ENCODE measurements around the gene C16orf74. TPM values are rescaled to one million over a fixed set of nuclear protein-coding genes. Genes with fewer than 3 reads are reported as not detected.

The C16orf74 gene
- total RNA-seq, 1 experiment from 2014 or later = 3.4 TPM

DNA sequence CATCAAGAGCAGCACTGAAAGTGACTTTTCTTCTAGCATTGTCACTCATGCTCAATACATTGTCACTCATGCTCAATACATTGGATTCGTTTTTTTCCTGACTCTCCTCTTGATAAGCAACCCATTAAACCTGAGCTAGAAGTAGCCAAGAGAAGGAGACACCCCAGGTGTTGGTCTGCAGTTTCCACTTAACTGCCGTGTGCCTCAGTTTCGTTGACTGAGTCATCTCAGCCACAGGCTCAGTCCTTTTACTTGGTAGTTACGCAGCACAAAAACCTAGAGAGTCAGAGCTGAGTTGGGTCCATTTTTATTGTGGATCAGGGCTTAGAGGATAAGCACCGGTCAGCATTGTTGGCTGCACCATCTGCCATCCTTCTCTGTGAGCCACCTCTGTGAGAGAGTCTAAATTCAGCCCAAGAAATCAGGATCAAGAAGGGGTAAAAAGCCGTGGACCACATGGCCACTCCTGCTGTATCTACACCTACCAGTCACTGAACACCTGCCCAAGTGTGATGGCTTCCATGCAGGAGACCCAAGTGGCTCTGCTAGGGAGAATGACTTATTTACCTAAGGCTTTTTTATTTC, 73.4 kb downstream of the C16orf74 start:
- H3K27me3 Mint-ChIP-seq (ENCODE audit: unreplicated experiment) = no peaks in the 10 kb centered on the region
- BruUV-seq (replicated peaks) = no TSS peak
- intact Hi-C loops (cut with micrococcal nuclease; ENCODE audit: unreplicated experiment) = loop anchor here (5.0 kb wide), 1 partner anchor 80 kb away; no protein-coding TSS in a partner anchor
- TF ChIP-seq, protein P1, sequence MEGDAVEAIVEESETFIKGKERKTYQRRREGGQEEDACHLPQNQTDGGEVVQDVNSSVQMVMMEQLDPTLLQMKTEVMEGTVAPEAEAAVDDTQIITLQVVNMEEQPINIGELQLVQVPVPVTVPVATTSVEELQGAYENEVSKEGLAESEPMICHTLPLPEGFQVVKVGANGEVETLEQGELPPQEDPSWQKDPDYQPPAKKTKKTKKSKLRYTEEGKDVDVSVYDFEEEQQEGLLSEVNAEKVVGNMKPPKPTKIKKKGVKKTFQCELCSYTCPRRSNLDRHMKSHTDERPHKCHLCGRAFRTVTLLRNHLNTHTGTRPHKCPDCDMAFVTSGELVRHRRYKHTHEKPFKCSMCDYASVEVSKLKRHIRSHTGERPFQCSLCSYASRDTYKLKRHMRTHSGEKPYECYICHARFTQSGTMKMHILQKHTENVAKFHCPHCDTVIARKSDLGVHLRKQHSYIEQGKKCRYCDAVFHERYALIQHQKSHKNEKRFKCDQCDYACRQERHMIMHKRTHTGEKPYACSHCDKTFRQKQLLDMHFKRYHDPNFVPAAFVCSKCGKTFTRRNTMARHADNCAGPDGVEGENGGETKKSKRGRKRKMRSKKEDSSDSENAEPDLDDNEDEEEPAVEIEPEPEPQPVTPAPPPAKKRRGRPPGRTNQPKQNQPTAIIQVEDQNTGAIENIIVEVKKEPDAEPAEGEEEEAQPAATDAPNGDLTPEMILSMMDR (IDR thresholded peaks at IDR 0.05; ENCODE audit: unreplicated experiment) = no peak
- CTCF ChIA-PET = no interaction called here
- H3K4me3 Mint-ChIP-seq (ENCODE audit: low read depth, unreplicated experiment) = no peak overlapping the region
- H3K9me3 Mint-ChIP-seq (ENCODE audit: low read depth, unreplicated experiment) = no peaks in the 10 kb centered on the region
- no peak overlapping the region for H3K27ac Mint-ChIP-seq (ENCODE audit: unreplicated experiment)
- H3K4me1 Mint-ChIP-seq (ENCODE audit: low read depth, unreplicated experiment) = peaks cover 16% of the 10 kb centered on the region
- H3K36me3 Mint-ChIP-seq (ENCODE audit: insufficient read depth, unreplicated experiment) = peaks cover 20% of the 10 kb centered on the region
- DNase-seq = no peak

DNA sequence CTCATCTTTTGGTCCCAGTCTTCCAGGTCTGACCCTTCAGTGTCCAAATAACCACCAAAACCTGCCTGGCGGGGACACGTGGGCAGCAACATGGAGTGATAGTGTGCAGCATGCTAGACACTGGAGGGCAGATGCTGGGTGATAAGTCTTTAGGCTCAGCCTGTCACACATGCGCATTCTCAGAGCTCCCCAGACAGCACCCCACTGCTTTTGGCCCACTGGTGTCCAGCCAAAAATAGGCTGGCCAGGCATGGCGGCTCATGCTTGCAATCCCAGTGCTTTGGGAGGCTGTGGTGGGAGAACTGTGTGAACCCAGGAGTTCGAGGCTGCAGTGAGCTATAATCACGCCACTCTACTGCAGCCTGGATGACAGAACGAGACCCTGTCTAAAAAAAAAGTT, 74.4 kb downstream of the C16orf74 start:
- CTCF ChIA-PET = interaction anchor here (0.9 kb wide), 1 partner anchor 55 kb away, joined by 3 read pairs; no protein-coding TSS in a partner anchor
- Mint-ChIP-seq H3K27ac (ENCODE audit: unreplicated experiment) (no peak overlapping the region), H3K9me3 (ENCODE audit: low read depth, unreplicated experiment) (no peaks in the 10 kb centered on the region), H3K4me3 (ENCODE audit: low read depth, unreplicated experiment) (no peak overlapping the region), H3K4me1 (ENCODE audit: low read depth, unreplicated experiment) (peaks cover 16% of the 10 kb centered on the region), H3K27me3 (ENCODE audit: unreplicated experiment) (no peaks in the 10 kb centered on the region), H3K36me3 (ENCODE audit: insufficient read depth, unreplicated experiment) (peaks cover 29% of the 10 kb centered on the region)
- intact Hi-C loops (cut with micrococcal nuclease; ENCODE audit: unreplicated experiment) = loop anchor here (5.0 kb wide), 1 partner anchor 81 kb away; no protein-coding TSS in a partner anchor
- BruUV-seq (replicated peaks) = no TSS peak
- TF ChIP-seq, protein P1 (IDR thresholded peaks at IDR 0.05; ENCODE audit: unreplicated experiment) = no peak
- DNase-seq = no peak

DNA sequence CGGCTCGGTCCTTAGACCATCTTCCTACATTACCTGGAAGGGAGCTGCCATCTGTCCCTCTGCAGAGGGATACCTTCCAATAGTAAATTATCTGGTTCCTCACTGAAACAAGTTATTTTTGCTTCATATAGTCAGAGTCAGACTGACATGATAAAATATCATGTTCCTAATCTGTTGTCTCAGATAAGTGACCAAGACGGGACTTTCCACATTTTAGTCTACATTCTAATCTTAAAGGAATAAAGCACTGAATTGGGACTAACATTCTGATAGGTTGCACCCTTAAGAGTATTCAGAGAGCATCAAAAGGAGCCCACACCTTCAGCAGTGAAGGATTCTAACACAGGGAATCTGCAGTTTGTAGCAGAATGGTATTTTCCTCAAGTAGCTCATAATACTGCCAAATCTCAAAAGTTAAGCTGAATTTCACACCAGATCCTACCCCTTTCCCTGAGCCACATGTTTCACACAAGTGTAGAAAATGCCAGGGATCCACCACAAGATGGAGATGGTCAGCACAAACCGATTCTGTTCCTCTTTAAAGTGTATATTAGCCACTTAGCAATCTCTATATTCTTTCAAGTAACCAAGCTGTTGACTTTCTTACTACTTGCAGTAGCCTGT, 75.5 kb downstream of the C16orf74 start:
- Mint-ChIP-seq H3K4me1 (ENCODE audit: low read depth, unreplicated experiment) (peaks cover 16% of the 10 kb centered on the region), H3K27me3 (ENCODE audit: unreplicated experiment) (no peaks in the 10 kb centered on the region), H3K27ac (ENCODE audit: unreplicated experiment) (no peak overlapping the region), H3K4me3 (ENCODE audit: low read depth, unreplicated experiment) (no peak overlapping the region), H3K36me3 (ENCODE audit: insufficient read depth, unreplicated experiment) (peaks cover 37% of the 10 kb centered on the region), H3K9me3 (ENCODE audit: low read depth, unreplicated experiment) (no peaks in the 10 kb centered on the region)
- CTCF ChIA-PET = interaction anchor here (0.9 to 1.6 kb wide), 2 partner anchors 54 to 84 kb away, joined by 3 to 4 read pairs; no protein-coding TSS in a partner anchor
- no peak for DNase-seq
- TF ChIP-seq, protein P1 (IDR thresholded peaks at IDR 0.05; ENCODE audit: unreplicated experiment) = peak; percentile 36
- intact Hi-C loops (cut with micrococcal nuclease; ENCODE audit: unreplicated experiment) = loop anchor here (1.0 to 5.0 kb wide), 2 partner anchors 43 to 82 kb away; no protein-coding TSS in a partner anchor
- no TSS peak for BruUV-seq (replicated peaks)

DNA sequence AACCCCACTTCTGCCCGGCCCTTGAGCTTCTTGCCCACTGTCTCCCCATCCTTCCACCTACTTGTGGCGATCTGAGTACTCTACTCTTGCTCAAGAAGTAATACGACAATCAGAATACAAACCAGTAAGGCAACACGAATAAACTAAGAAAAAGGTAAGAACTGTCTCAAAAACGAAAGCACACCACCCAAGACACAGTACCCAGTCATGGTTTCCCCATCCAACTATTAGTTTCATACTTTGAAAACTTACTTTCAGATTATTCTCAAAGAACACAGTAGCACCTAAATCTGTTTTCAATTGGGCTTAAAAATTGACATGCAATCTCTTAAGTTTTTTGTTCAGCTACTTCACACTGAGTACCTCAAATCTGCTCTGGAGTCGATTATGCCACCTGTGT, 76.1 kb downstream of the C16orf74 start:
- H3K9me3 Mint-ChIP-seq (ENCODE audit: low read depth, unreplicated experiment) = no peaks in the 10 kb centered on the region
- DNase-seq = no peak
- BruUV-seq (replicated peaks) = no TSS peak
- H3K36me3 Mint-ChIP-seq (ENCODE audit: insufficient read depth, unreplicated experiment) = peaks cover 41% of the 10 kb centered on the region
- intact Hi-C loops (cut with micrococcal nuclease; ENCODE audit: unreplicated experiment) = loop anchor here (1.0 to 5.0 kb wide), 2 partner anchors 43 to 82 kb away; no protein-coding TSS in a partner anchor
- CTCF ChIA-PET = interaction anchor here (1.6 kb wide), 1 partner anchor 85 kb away, joined by 4 read pairs; no protein-coding TSS in a partner anchor
- TF ChIP-seq, protein P1 (IDR thresholded peaks at IDR 0.05; ENCODE audit: unreplicated experiment) = no peak
- H3K27me3 Mint-ChIP-seq (ENCODE audit: unreplicated experiment) = no peaks in the 10 kb centered on the region
- no peak overlapping the region for H3K27ac Mint-ChIP-seq (ENCODE audit: unreplicated experiment)
- peaks cover 16% of the 10 kb centered on the region for H3K4me1 Mint-ChIP-seq (ENCODE audit: low read depth, unreplicated experiment)
- no peak overlapping the region for H3K4me3 Mint-ChIP-seq (ENCODE audit: low read depth, unreplicated experiment)
